T-cell (primary cell): ENCODE data around the gene BTBD6. TPM values are rescaled to one million over a fixed set of nuclear protein-coding genes. Genes with fewer than 3 reads are reported as not detected.

Experiments
- ATAC-seq, 4 experiments: fragments of 200-7000 bp in 3 of 4; fragments of 150-1000 bp in 1 of 4; cut with Tn5 transposase; replicated peaks in 1 of 4; 1 replicate in 3 of 4; 2 replicates in 1 of 4; pipeline ENCODE4 v1.10.0; 2021; ENCODE audit warnings: moderate library complexity in 3 of 4, mild to moderate bottlenecking in 2 of 4, moderate number of reproducible peaks in 1 of 4
- CTCF ChIA-PET, 2 donors: fragments of 300-600 bp; sonication (Branson Sonifier 250); formaldehyde crosslinking; loops; one replicate each; lab custom pipeline; 2022; ENCODE audit warnings: antibody characterized with exemption in 2 of 2; lab: Charles Lee
- POLR2A ChIA-PET, 2 donors: fragments of 300-600 bp; sonication (Branson Sonifier 250); formaldehyde crosslinking; loops; one replicate each; lab custom pipeline; 2022; ENCODE audit warnings: antibody characterized with exemption in 2 of 2; lab: Charles Lee
- DNase-seq, 35 experiments: peaks; one replicate each; pipeline versions ENCODE4 v3.0.0 to v3.0.0-alpha.2; 2013 to 2023
- H3K27ac ChIP-seq: one replicate; pipeline ENCODE4 v1.5.1; 2013; ENCODE audit warnings: low read length
- H3K27me3 ChIP-seq, 2 experiments: replicated peaks in 1 of 2; 1 replicate in 1 of 2; 2 replicates in 1 of 2; pipeline versions ENCODE4 v1.6.1 to v1.7.0; 2013; ENCODE audit warnings: low read length in 1 of 2, mixed read lengths in 1 of 2; ENCODE audit not compliant: control insufficient read depth in 2 of 2, insufficient read depth in 2 of 2; ENCODE audit errors: extremely low read depth in 1 of 2
- H3K36me3 ChIP-seq, 2 donors: 1 replicate in 1 of 2; 2 replicates in 1 of 2; pipeline versions ENCODE4 v1.6.1 to v1.7.0; 2013; ENCODE audit warnings: low read length in 1 of 2; ENCODE audit not compliant: control insufficient read depth in 2 of 2, insufficient read depth in 1 of 2; ENCODE audit errors: extremely low read depth in 1 of 2
- H3K4me1 ChIP-seq, 2 experiments: 1 replicate in 1 of 2; 2 replicates in 1 of 2; pipeline versions ENCODE4 v1.6.1 to v1.7.0; 2013; ENCODE audit warnings: low read length in 2 of 2, mixed read lengths in 1 of 2; ENCODE audit not compliant: insufficient read depth in 2 of 2, control insufficient read depth in 1 of 2; ENCODE audit errors: extremely low read depth in 1 of 2
- H3K4me3 ChIP-seq, 2 donors: 1 replicate in 1 of 2; 2 replicates in 1 of 2; pipeline versions ENCODE4 v1.5.1 to v1.7.0; 2013; ENCODE audit warnings: mild to moderate bottlenecking in 2 of 2, low read length in 1 of 2, moderate library complexity in 1 of 2; ENCODE audit not compliant: control insufficient read depth in 1 of 2; ENCODE audit errors: extremely low read depth in 1 of 2
- H3K9me3 ChIP-seq: 2 replicates; pipeline ENCODE4 v1.7.0; 2013
- H3K27ac Mint-ChIP-seq, 2 donors: one replicate each; pipeline ENCODE4 v1.8.0; 2020 to 2021; ENCODE audit warnings: mild to moderate bottlenecking in 2 of 2, mixed read lengths in 2 of 2
- H3K27me3 Mint-ChIP-seq, 2 donors: one replicate each; pipeline ENCODE4 v1.8.0; 2021 to 2022; ENCODE audit warnings: mixed read lengths in 2 of 2
- H3K36me3 Mint-ChIP-seq: one replicate; pipeline ENCODE4 v1.8.0; 2021; ENCODE audit warnings: mixed read lengths
- H3K4me1 Mint-ChIP-seq, 3 donors: one replicate each; pipeline ENCODE4 v1.8.0; 2020 to 2022; ENCODE audit warnings: mixed read lengths in 3 of 3, mild to moderate bottlenecking in 1 of 3
- H3K4me3 Mint-ChIP-seq, 3 donors: one replicate each; pipeline ENCODE4 v1.8.0; 2020 to 2022; ENCODE audit warnings: mild to moderate bottlenecking in 3 of 3, mixed read lengths in 3 of 3, moderate library complexity in 3 of 3
- H3K9me3 Mint-ChIP-seq, 3 donors: one replicate each; pipeline ENCODE4 v1.8.0; 2020 to 2022; ENCODE audit warnings: mixed read lengths in 3 of 3
- WGBS: methylation state at CpG from one replicate; pipeline ENCODE4 v1.1.5; 2013; ENCODE audit warnings: missing lambda C conversion rate; ENCODE audit not compliant: insufficient coverage; 5-methylcytosine and 5-hydroxymethylcytosine counted together
- total RNA-seq, 35 experiments: library from RNA in 6 of 35; stranded (reverse) in 6 of 35; fragments of 120-200 nt in 1 of 35; gene quantifications; one replicate each; pipeline versions ENCODE4 v1.2.1 to v1.2.4 and lab custom pipeline; 2013 to 2026

Gene BTBD6
- total RNA-seq, 5 donors from 2014 or later (not counting 1 experiment from before 2014, with no cell fraction given), result 36.0 to 55.1 (median 43.3) TPM

DNA sequence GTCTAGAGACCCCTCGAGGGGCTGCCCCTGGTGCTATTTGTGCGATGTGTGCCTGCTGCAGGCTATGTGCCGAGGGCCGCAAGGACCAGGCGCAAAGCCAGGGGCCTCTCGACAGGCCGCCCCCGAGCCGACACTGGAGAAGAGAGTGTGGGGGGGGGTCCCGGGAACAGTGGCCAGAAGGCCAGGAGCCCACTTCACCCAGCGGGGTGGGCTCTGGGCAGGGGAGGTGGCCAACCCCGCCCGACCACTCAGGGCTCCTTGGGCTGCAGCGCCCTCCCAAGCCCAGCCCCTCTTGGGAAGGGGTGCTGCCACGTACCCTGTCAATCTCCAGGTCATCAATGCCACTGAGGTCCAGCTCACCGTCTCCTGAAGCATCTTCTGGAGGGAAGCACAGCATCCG is 28.6 kb upstream of the BTBD6 start:
- H3K36me3 Mint-ChIP-seq, result peaks cover 45% of the 10 kb centered on the region
- H3K27ac ChIP-seq, result no peak overlapping the region
- peaks cover 30 to 61% of the 10 kb centered on the region in 2 donors for H3K36me3 ChIP-seq
- ChIA-PET POLR2A (no interaction called here), CTCF (no interaction called here)
- no peak overlapping the region for H3K27ac Mint-ChIP-seq
- no peaks in the 10 kb centered on the region for H3K27me3 Mint-ChIP-seq
- H3K4me3 ChIP-seq, result no peak overlapping the region
- H3K27me3 ChIP-seq, result no peaks in the 10 kb centered on the region
- H3K9me3 Mint-ChIP-seq, result no peaks in the 10 kb centered on the region
- H3K4me1 ChIP-seq, result no peaks in the 10 kb centered on the region
- WGBS, result 97% methylated on average over 17 of the region's 17 CpGs
- ATAC-seq (no peak), DNase-seq (no peak)
- H3K4me3 Mint-ChIP-seq, result no peak overlapping the region
- no peaks in the 10 kb centered on the region for H3K9me3 ChIP-seq
- H3K4me1 Mint-ChIP-seq, result peaks cover 0 to 10% (median 0%) of the 10 kb centered on the region in 3 donors

DNA sequence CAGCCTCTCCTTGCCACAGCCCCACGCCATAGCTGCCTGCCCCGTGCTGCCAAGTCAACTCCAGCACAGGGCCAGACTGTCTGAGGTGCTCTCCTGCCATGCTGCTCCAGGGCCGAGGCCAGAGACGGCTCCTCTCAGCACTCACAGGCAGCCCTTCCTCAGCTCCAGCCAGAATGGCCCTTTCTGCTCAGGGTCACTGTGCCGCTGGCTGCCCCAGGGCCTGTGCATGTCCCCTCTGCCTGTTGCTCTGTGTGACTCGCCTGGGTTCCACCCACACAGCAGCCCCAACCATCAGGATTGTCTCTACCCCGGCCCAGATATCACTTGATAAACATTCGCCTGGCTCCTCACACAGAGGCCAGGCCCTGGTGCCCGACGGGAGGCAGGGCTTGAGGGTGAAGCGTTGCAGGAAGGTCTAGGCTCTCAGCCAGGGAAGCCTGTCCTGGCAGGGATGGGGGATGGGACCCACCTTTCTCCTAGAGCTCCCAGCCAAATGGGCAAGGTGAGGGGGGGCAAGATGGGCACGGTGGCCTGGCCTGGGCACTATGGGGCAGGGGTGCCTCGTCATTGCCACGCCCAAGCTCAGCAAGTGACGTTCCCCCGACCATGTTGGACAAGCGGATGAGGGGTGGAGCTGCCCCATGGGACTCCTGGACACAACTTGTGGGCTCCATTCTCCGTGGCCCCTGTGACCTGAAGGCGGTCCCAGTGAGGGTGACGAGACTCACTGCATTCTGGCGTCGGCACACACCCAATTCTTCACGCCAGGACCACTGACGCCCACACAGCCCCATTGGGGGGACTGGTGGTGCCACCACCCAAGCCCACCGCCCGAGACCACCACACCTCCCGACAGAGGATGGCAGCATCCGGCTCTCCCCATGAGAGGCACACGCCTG is 27.4 kb upstream of the BTBD6 start:
- Mint-ChIP-seq H3K36me3 (peaks cover 43% of the 10 kb centered on the region), H3K4me1 (no peaks in the 10 kb centered on the region), H3K9me3 (no peaks in the 10 kb centered on the region), H3K27me3 (no peaks in the 10 kb centered on the region), H3K4me3 (no peak overlapping the region), H3K27ac (no peak overlapping the region)
- DNase-seq, result no peak
- Histone ChIP-seq H3K4me1 (no peaks in the 10 kb centered on the region), H3K27me3 (no peaks in the 10 kb centered on the region), H3K4me3 (no peak overlapping the region), H3K27ac (no peak overlapping the region), H3K9me3 (no peaks in the 10 kb centered on the region), H3K36me3 (peaks cover 33 to 70% of the 10 kb centered on the region in 2 donors)
- no peak for ATAC-seq
- ChIA-PET POLR2A (no interaction called here), CTCF (no interaction called here)
- 95% methylated on average over 26 of the region's 29 CpGs for WGBS

DNA sequence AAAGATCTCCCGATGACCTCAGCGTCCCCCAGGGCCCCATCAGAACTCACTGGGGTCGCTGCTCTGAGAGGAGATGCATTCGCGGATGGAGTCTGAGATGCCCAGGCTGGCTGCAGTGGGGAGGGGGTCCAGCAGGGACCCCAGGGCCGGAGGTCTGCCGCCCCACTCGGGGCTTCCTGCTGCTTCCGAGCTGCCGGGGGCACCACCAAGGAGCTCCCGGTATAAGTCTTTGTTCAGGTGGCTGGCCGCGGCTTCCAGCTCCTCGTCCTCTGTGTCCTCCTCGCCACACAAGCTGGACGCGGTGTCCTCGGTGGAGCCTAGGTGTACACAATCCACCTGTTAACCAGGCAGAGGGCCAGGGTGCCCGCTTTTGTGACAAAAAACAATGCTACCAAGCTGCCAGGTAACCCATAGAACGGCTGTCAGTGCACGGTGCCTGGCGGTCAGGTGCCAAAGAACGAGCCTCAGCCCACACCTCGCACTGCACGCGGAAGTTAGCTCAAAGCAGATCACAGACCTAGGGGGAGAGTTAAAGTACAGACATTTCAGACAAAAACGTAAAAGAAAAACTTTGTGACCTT is 26.6 kb upstream of the BTBD6 start:
- ChIA-PET POLR2A (no interaction called here), CTCF (interaction anchor here in 1 of 2 donors (0.6 kb wide), 1 partner anchor 956 kb away, joined by 3 read pairs; no protein-coding TSS in a partner anchor)
- WGBS, result 98% methylated on average over 22 of the region's 27 CpGs
- no peaks in the 10 kb centered on the region for H3K27me3 Mint-ChIP-seq
- Histone ChIP-seq H3K9me3 (no peaks in the 10 kb centered on the region), H3K4me3 (no peak overlapping the region), H3K4me1 (no peaks in the 10 kb centered on the region), H3K36me3 (peaks cover 32 to 72% of the 10 kb centered on the region in 2 donors), H3K27ac (no peak overlapping the region), H3K27me3 (no peaks in the 10 kb centered on the region)
- H3K36me3 Mint-ChIP-seq, result peaks cover 43% of the 10 kb centered on the region
- no peak overlapping the region for H3K4me3 Mint-ChIP-seq
- H3K9me3 Mint-ChIP-seq, result no peaks in the 10 kb centered on the region
- ATAC-seq (no peak), DNase-seq (no peak)
- H3K4me1 Mint-ChIP-seq, result no peaks in the 10 kb centered on the region
- no peak overlapping the region for H3K27ac Mint-ChIP-seq

DNA sequence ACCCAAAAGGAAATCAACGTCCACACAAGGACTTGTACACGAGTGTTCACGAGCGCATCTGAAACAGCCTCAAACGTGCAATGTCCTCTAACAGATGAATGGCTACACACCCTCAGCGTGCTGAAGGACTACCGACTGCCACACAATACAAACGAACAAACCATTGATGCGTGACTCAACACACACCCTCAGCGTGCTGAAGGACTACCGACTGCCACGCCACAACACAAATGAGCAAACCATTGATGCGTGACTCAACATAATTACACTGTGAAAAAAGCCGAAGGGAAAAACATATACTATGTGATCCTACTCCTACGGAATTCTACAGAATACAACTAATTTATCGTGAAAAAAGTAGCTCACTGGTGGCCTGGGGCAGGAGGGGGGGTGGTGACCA is 25.1 kb upstream of the BTBD6 start:
- Histone ChIP-seq H3K4me1 (no peaks in the 10 kb centered on the region), H3K9me3 (no peaks in the 10 kb centered on the region), H3K27ac (no peak overlapping the region), H3K36me3 (peaks cover 28 to 59% of the 10 kb centered on the region in 2 donors), H3K27me3 (no peaks in the 10 kb centered on the region), H3K4me3 (no peak overlapping the region)
- ATAC-seq (no peak), DNase-seq (no peak)
- Mint-ChIP-seq H3K27me3 (no peaks in the 10 kb centered on the region), H3K36me3 (peaks cover 43% of the 10 kb centered on the region), H3K27ac (no peak overlapping the region), H3K4me1 (no peaks in the 10 kb centered on the region), H3K9me3 (no peaks in the 10 kb centered on the region), H3K4me3 (no peak overlapping the region)
- CTCF ChIA-PET, result no interaction called here
- 98% methylated on average over 13 of the region's 16 CpGs for WGBS
- POLR2A ChIA-PET, result interaction anchor here in 1 of 2 donors (0.6 kb wide), 1 partner anchor 69 kb away, joined by 3 read pairs; no protein-coding TSS in a partner anchor

DNA sequence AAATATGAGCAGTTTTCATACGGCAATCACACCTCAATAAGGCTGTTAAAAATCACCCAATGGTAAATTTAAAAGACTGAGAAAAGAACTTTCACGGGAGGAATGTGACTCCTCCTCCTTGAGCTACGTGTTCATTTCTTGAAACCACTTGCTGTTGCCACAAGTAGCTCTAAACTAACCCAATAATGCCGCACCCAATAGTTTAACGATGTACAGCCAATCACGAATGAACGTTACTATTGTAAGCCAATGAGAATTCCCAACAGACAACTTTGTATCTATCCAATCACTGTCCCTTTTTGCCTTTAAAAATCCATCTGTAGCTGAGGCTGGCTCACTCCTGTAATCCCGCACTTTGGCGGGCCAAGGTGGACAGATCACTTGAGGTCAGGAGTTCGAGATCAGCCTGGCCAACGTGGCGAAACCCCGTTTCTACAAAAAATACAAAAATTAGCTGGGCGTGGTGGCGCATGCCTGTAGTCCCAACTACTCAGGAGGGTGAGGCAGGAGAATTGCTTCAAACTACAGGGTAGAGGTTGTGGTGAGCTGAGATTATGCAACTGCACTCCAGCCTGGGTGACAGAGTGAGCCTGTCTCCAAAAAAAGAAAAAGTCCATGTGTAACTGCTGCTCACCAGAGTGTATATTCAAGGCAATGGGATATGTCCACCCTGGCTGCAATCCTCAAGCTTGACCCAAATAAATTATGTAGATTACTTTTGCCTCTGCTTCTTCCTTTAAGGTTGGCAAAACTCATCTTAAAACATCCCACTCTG is 24.4 kb upstream of the BTBD6 start:
- Mint-ChIP-seq H3K27me3 (no peaks in the 10 kb centered on the region), H3K9me3 (no peaks in the 10 kb centered on the region), H3K36me3 (peaks cover 39% of the 10 kb centered on the region), H3K27ac (no peak overlapping the region), H3K4me3 (no peak overlapping the region), H3K4me1 (no peaks in the 10 kb centered on the region)
- Histone ChIP-seq H3K36me3 (peaks cover 24 to 55% of the 10 kb centered on the region in 2 donors), H3K9me3 (no peaks in the 10 kb centered on the region), H3K4me1 (no peaks in the 10 kb centered on the region), H3K27ac (no peak overlapping the region), H3K27me3 (no peaks in the 10 kb centered on the region), H3K4me3 (no peak overlapping the region)
- ChIA-PET CTCF (interaction anchor here in 1 of 2 donors (0.9 kb wide), 1 partner anchor 170 kb away, joined by 3 read pairs; no protein-coding TSS in a partner anchor), POLR2A (interaction anchor here in 1 of 2 donors (0.6 kb wide), 1 partner anchor 68 kb away, joined by 3 read pairs; no protein-coding TSS in a partner anchor)
- DNase-seq (no peak), ATAC-seq (no peak)
- WGBS, result 96% methylated on average over 12 of the region's 15 CpGs
